RCC 7860 (cell line): ENCODE data around the gene MAGI2.

Source experiments
- DNase-seq: peaks from one replicate; pipeline ENCODE4 v3.0.0-alpha.2; 2015; ENCODE audit warnings: low spot score
- FAIRE-seq: peaks from 2 replicates; lab custom pipeline; 2012; peaks lifted over from hg19 to GRCh38; lab: Jason Lieb, UNC

The MAGI2 gene

DNA sequence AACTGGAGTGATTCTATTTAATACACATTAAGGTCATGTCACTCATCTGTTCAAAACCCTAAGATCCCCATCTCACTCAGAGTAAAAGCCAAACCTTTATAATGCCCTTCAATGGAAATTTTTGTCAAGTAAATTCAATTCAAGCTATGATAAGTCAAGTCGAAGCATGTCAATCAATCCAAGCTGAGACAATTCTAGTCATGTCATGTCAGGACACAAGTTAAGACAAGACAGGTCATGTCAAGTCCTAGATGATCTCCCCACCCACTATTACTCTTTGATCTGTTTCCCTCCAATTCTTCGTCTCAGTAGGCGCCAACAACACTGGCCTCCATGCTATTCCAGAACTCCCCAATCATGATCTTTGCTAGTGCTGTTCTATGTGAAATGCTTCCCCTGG, 141.4 kb downstream of the MAGI2 start:
- DNase-seq (no peak), FAIRE-seq (no peak)

- no peak for FAIRE-seq
- DNase-seq, result no peak
These were observed 145.3 kb downstream of the MAGI2 start for GRCh38 chr7:79308192-79308591.

GRCh38 chr7:79307376-79307775, 146.1 kb downstream of the MAGI2 start:
- no peak for DNase-seq
- no peak for FAIRE-seq

DNA sequence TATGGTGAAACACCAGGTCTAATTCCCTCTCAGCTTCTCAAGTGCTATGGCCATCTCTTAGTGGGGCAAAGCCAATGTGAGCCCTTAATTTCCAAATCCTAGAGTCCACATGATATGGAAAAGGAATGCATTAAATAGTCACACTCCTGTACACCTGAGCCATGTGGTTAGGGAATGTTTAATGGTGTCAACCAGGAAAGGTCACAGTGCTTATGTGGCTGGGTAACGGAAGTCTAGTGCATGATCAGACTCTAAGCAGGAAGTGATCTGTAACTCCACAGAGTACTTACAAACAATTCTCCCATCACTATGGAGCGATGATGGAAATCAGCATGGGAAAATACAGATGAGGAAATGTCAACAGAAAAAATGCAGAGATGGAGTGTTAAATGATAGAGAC, 148.8 kb downstream of the MAGI2 start:
- peak; percentile 42 for FAIRE-seq
- DNase-seq, result no peak

DNA sequence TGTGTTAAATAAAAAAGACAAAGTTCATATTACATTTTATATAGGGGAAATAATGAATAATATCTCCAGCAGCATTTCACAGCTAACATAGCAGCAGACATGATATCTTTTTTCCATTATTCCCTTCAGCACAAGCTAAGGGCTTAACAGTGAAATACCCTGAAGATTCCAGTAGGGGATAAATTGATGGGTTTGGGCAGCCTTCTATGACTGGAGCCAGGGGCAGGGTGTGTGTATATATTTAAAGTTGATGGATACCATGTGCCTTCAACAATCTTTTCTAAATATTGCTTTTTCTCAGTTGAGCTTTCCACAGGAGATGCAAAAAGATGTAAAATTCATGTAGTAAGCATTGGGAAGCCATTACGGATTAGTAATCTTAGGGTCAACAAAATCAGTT, 151.2 kb downstream of the MAGI2 start:
- FAIRE-seq (no peak), DNase-seq (no peak)

DNA sequence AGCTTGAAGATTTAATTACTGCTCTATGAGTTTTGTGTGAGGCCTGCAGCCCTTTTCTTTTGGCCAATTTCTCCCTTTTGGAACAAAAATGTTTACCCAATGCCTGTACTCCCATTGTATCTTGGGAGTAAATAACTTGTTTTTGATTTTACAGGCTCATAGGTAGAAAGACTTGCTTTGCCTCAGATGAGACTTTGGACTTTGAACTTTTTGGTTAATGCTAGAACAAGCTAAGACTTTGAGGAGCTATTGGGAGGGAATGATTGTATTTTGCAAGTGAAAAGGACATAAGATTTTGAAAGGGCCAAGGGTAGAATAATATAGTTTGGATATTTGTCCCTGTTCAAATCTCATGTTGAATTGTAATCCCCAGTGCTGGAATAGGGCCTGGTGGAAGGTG, 152.0 kb downstream of the MAGI2 start:
- DNase-seq (no peak), FAIRE-seq (no peak)

DNA sequence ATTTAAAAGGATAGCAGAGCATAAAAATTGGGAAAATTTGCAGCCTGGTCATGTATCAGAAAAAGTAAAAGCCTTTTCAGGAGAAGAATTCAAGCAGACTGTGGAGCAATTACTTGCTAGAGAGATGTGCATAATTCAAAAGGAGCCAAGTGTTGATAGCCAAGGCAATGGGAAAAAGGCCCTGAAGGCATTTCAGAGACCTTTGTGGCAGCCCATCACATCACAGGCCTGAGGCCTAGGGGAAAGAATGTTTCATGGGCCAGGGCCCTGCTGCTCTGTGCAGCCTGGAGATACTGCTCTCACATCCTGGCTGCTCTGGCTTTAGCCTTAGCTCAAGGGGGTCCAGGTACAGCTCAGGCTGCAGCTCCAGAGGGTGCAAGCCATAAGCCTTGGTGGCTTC, 152.9 kb downstream of the MAGI2 start:
- DNase-seq (no peak), FAIRE-seq (no peak)

- DNase-seq (peak; percentile 45), FAIRE-seq (peak; percentile 89)
These were observed 155.2 kb downstream of the MAGI2 start for GRCh38 chr7:79298145-79298760.

DNA sequence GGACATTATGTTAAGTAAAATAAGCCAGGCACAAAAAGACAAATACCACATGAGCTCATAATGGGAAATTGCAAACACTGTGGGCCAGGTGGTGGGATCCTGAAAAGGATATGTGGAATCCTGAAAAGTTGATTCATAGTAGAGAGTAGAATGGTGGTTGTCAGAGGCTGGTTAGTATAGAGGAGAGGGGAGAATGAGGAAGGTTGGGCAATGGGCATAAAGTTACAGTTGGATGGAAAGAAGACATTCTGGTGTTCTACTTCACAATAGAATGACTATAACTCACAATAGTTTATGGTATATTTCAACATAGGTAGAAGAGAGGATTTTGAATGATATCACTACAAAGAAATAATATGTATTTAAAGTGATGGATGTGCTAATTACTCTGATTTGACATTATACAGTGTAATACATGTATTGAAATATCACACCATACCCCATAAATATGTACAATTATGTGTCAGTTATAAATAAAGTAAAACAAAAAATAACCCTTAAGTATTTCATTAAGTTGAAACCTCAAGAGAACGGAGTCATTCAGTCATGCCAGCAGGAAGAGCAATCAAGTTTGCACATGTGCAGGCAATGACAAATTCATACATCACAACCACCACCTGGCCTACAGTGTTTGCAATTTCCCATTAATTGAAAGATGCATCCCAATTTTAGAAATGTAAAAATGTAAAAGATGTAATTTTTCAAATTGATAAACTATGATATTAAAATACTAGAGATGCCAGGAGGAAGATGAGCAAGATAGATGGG, 156.7 kb downstream of the MAGI2 start:
- DNase-seq (no peak), FAIRE-seq (no peak)

- FAIRE-seq (no peak), DNase-seq (peak; percentile 80)
These were observed 159.8 kb downstream of the MAGI2 start for GRCh38 chr7:79293655-79294142.

GRCh38 chr7:79292834-79293233, 160.6 kb downstream of the MAGI2 start:
- FAIRE-seq, result no peak
- DNase-seq, result no peak

- FAIRE-seq, result no peak
- DNase-seq, result no peak
These were observed 162.0 kb downstream of the MAGI2 start for GRCh38 chr7:79291498-79291865.

GRCh38 chr7:79290841-79291497, 162.5 kb downstream of the MAGI2 start:
- peak; percentile 45 for FAIRE-seq
- DNase-seq, result peak; percentile 16

DNA sequence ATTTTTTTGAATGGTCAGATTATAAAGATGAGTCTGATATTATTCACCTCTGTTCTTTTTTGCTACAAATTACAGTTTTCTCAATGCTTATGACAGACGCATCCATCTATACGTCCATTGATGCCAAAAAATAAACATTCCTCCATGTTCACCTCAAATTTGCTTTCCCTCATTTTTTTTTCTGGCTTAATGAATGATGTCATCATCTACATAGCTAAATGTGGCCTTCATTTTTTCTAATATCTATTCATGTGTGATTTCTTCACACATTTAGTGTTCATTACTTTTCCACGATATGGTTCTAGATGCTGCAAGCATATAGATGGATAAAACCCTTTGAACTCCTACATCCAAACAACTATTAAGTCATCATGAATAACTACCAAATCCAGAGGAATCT, 163.1 kb downstream of the MAGI2 start:
- DNase-seq (no peak), FAIRE-seq (no peak)

GRCh38 chr7:79288655-79289054, 164.8 kb downstream of the MAGI2 start:
- no peak for FAIRE-seq
- DNase-seq, result no peak

DNA sequence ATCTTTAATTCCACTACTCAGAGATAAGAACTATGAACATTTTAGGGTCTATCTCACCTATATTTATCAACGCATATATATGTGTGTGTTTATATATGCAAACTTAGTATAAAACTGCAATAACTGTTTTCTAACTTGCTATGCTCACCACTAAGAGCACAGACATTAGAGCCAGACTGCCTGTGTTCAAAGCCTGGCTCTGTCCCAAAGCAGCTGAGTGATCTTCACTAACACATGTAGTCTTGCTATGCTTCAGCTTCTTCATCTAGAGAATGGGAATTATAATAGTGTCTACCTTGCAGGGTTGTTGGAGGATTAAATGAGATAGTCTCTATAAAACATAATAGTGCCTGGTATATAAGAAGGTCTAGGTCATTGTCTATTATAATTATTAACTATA, 165.5 kb downstream of the MAGI2 start:
- DNase-seq (no peak), FAIRE-seq (no peak)

DNA sequence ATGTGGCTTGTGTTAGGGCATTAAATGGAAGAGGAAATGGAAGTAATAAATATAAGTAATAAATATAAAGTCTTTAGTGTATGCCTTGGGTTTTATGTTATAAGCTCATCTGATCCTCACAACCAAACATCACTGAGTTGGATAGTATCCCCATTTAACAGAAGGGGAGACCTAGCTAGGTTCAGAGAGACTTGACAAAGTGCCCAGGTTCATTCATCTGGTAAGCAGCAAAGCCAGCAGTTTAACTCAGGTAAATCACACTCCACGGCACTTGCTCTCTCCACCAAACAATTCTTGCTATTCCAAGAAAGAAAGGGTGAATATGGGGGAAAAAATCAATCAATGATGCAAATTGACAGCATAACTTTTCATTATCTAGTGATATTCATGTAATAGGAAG, 167.3 kb downstream of the MAGI2 start:
- no peak for FAIRE-seq
- DNase-seq, result no peak

DNA sequence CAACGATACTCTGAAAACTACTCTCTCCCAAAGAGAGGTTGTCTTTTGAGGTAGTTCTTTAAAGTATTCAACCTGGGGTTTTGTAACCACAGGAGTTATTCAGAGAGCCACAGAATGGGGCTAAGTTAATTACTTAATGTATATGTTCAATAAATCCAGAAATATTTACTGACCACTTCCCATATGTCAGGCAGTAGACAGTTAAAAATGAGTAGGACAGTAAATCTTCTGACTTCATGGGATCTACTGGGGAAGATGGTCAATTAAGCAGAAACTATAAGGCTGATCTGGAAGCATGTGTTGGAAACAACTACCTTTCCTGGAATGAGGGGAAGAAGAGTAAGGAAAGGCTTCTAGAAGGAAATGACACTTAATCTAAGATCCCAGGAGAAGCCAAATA, 167.7 kb downstream of the MAGI2 start:
- FAIRE-seq (no peak), DNase-seq (no peak)

DNA sequence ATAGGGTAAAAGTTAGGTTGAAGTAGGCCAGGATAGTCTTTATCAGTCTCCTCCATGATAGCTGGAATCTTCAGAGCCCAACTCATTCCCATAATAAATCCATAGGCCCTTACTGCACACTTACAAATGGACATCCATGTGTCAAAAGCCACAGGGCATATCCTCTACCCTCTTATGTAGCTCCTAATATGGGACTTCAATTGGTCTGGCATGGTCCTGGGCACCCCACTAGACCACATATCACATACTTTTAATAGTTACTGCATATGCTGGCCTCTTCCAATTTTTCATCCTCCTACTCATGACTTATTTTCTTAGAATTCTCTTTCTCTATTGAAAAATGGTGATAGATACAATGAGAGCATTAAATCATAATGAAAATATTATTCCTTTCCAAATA, 169.3 kb downstream of the MAGI2 start:
- DNase-seq, result no peak

GRCh38 chr7:79282882-79283602, 170.4 kb downstream of the MAGI2 start:
- DNase-seq (peak; percentile 77), FAIRE-seq (peak; percentile 61)

More for the DNA sequence above, 169.3 kb downstream of the MAGI2 start:
- no peak for FAIRE-seq

DNA sequence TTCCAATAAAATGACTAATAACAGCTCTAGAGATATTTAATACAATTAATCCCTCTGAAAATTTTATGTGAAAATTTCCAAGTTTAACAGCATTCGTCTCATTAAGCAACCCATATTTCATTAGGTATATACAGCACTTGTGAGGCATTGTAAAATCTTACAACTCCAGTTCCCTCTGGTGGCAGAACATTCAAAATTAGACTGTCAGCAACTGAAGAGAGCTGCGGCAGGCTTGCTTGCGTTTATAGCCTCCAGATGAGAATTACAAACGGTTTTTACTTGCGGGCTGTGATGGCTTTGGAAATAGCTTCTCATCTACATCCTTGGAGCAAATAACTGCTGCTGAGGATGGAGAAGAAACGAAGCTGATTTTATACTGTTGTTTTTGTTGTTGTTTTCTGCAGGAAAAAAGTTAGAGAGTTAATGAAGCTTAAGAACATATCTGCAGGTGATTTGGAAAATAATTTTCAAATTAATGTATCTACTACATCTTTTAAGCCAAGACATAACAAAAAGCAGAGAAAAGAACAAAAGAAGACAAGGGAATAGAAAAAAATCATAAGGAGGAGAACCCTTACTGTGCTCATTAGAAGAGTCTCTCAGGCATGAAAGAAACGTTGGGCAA, 171.3 kb downstream of the MAGI2 start:
- FAIRE-seq (peak; percentile 52), DNase-seq (peak; percentile 46)
